Neural cell (in vitro differentiated cells): Measurements from ENCODE around the gene GAS7. TPM values are rescaled to one million over a fixed set of nuclear protein-coding genes. Genes with fewer than 3 reads are reported as not detected.
"Not testable (repeated sequence)": the region's sequence is repeated elsewhere in the genome, so short reads cannot be mapped to it uniquely, and the experiment has no call there.

Experiments
- H2AFZ ChIP-seq: fragments of 200-600, 300-800 bp; sonication (generic), shearing (Covaris generic); 2 replicates; pipeline ENCODE4 v1.6.0; 2014; ENCODE audit warnings: low read depth, mild to moderate bottlenecking, antibody characterized with exemption, low read length, moderate library complexity
- H3F3A ChIP-seq: fragments of 200-600 bp; shearing (Covaris generic); 2 replicates; pipeline ENCODE4 v1.6.1; 2016; ENCODE audit warnings: mild to moderate bottlenecking, moderate library complexity, mixed read lengths, antibody characterized with exemption, low read length; ENCODE audit not compliant: insufficient read depth, poor library complexity, severe bottlenecking
- H3K27ac ChIP-seq: fragments of 200-600, 300-800 bp; sonication (generic), shearing (Covaris generic); 2 replicates; pipeline ENCODE4 v1.5.1; 2014; ENCODE audit warnings: mild to moderate bottlenecking, low read length, moderate library complexity
- H3K27me3 ChIP-seq: fragments of 300-800, 200-600 bp; sonication (generic), shearing (Covaris generic); 2 replicates; pipeline ENCODE4 v1.6.0; 2014; ENCODE audit warnings: mild to moderate bottlenecking, low read depth, low read length, moderate library complexity; ENCODE audit not compliant: insufficient read depth
- H3K36me3 ChIP-seq: fragments of 300-800, 200-600 bp; sonication (generic), shearing (Covaris generic); 2 replicates; pipeline ENCODE4 v1.5.1; 2014; ENCODE audit warnings: mild to moderate bottlenecking, antibody characterized with exemption, low read length, moderate library complexity; ENCODE audit not compliant: insufficient read depth
- H3K4me2 ChIP-seq: fragments of 300-800, 200-600 bp; sonication (generic), shearing (Covaris generic); 2 replicates; pipeline ENCODE4 v1.6.0; 2014; ENCODE audit warnings: mild to moderate bottlenecking, low read length
- H3K4me3 ChIP-seq: fragments of 300-800, 200-600 bp; sonication (generic), shearing (Covaris generic); 2 replicates; pipeline ENCODE4 v1.5.1; 2014; ENCODE audit warnings: mild to moderate bottlenecking, low read length, moderate library complexity
- H3K79me2 ChIP-seq: fragments of 200-600 bp; shearing (Covaris generic); replicated peaks from 2 replicates; pipeline ENCODE4 v1.6.0; 2014; ENCODE audit warnings: mild to moderate bottlenecking, low read length, moderate library complexity; ENCODE audit not compliant: insufficient read depth
- H3K9ac ChIP-seq: fragments of 300-800, 200-600 bp; sonication (generic), shearing (Covaris generic); 2 replicates; pipeline ENCODE4 v1.6.1; 2016; ENCODE audit warnings: mild to moderate bottlenecking, low read length, mixed read lengths
- H3K9me2 ChIP-seq: fragments of 200-600 bp; shearing (Covaris generic); 2 replicates; pipeline ENCODE4 v1.6.1; 2016; ENCODE audit warnings: mild to moderate bottlenecking, low read length, mixed read lengths; ENCODE audit not compliant: insufficient read depth
- H3K9me3 ChIP-seq: fragments of 200-600, 300-800 bp; sonication (generic), shearing (Covaris generic); 2 replicates; pipeline ENCODE4 v1.6.1; 2016; ENCODE audit warnings: mild to moderate bottlenecking, mixed run types, low read length, moderate library complexity, mixed read lengths
- H4K20me1 ChIP-seq: fragments of 200-600 bp; shearing (Covaris generic); 2 replicates; pipeline ENCODE4 v1.6.1; 2016; ENCODE audit warnings: mild to moderate bottlenecking, mixed run types; ENCODE audit not compliant: insufficient read depth
- EP300 ChIP-seq: fragments of 450-650 bp; conservative IDR thresholded peaks from 2 replicates; pipeline ENCODE4 v1.6.1; 2014; ENCODE audit warnings: antibody characterized with exemption, mild to moderate bottlenecking, moderate library complexity; ENCODE audit not compliant: poor library complexity, severe bottlenecking
- EZH2 ChIP-seq: fragments of 200-600, 300-800 bp; shearing (Covaris generic), sonication (generic); IDR thresholded peaks from 2 replicates; pipeline ENCODE4 v1.6.1; 2014; ENCODE audit warnings: antibody characterized with exemption, low read length, borderline replicate concordance, mild to moderate bottlenecking; ENCODE audit not compliant: insufficient read depth, poor library complexity, severe bottlenecking
- MXI1 ChIP-seq: fragments of 450-650 bp; conservative IDR thresholded peaks from 2 replicates; pipeline ENCODE4 v1.6.1; 2014; ENCODE audit warnings: antibody characterized with exemption, mild to moderate bottlenecking; ENCODE audit not compliant: poor library complexity, severe bottlenecking
- POLR2AphosphoS5 ChIP-seq: IDR thresholded peaks from 2 replicates; pipeline ENCODE4 v1.6.1; 2012
- RAD21 ChIP-seq: fragments of 450-650 bp; conservative IDR thresholded peaks from 2 replicates; pipeline ENCODE4 v1.6.1; 2014; ENCODE audit warnings: antibody characterized with exemption, mild to moderate bottlenecking, moderate library complexity
- SMC3 ChIP-seq: fragments of 450-650 bp; conservative IDR thresholded peaks from 2 replicates; pipeline ENCODE4 v1.6.1; 2014; ENCODE audit warnings: antibody characterized with exemption, mild to moderate bottlenecking, moderate library complexity; ENCODE audit not compliant: poor library complexity
- TAF1 ChIP-seq: IDR thresholded peaks from 2 replicates; pipeline ENCODE4 v1.6.1; 2012; ENCODE audit warnings: low read depth
- polyA plus RNA-seq: library from polyadenylated mRNA; depleted of rRNA; stranded (reverse); fragments of >200 nt; gene quantifications from 2 replicates; pipeline ENCODE4 v1.2.3, GENCODE V29; 2014
- TF ChIP-seq, protein P1 (sequence below): IDR thresholded peaks from 2 replicates; pipeline ENCODE4 v1.6.1; 2012; ENCODE audit warnings: borderline replicate concordance
- TF ChIP-seq, protein P2 (sequence below): fragments of 450-650 bp; IDR thresholded peaks from 2 replicates; pipeline ENCODE4 v1.5.1; 2014; ENCODE audit warnings: antibody characterized with exemption, mild to moderate bottlenecking, moderate library complexity; ENCODE audit not compliant: poor library complexity, severe bottlenecking

GAS7 gene
- polyA plus RNA-seq, 1 donor from 2014 or later, result 23.6 TPM

DNA sequence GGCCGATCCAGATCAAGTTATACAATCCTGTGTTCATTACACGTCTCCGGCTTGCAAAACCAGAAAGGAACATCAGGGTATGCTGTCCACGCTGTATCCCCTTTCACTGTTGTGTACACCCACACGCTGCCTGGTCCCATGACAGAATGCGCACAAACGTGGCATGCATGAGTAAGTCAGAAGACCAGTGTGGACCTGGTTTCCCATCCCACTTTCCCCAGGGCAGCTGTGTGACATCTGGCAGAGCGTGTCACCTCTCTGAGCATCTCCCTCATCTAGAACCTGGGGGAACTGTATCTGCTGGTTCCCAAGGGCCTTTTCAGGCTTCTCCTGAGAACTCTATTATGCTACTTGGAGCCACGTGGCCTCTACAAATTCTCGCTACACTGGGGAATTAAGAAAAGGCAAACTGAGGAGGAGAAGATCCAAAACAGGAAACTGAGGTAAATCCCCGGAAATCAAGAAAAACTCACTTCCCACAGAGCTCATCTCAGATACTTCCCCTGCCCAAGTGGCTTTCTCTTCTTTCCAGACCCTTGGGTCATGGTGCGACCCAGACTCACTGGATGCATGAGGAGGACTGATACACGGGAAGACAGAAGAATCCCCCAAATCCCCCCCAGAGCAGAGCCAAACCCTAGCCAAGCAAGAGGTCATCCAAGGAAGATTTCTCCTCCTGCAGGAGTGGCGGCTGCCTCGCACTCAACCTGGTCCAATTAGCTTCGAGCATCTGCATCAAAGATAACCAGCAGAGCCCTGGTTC is 139.3 kb downstream of the GAS7 start:
- H3K79me2 ChIP-seq, result no peaks in the 10 kb centered on the region
- H4K20me1 ChIP-seq, result no peaks in the 10 kb centered on the region
- H3K4me3 ChIP-seq, result peak overlapping the region; percentile 55
- no peaks in the 10 kb centered on the region for H3F3A ChIP-seq
- peak overlapping the region; percentile 53 for H3K4me2 ChIP-seq
- TF ChIP-seq, protein P1, sequence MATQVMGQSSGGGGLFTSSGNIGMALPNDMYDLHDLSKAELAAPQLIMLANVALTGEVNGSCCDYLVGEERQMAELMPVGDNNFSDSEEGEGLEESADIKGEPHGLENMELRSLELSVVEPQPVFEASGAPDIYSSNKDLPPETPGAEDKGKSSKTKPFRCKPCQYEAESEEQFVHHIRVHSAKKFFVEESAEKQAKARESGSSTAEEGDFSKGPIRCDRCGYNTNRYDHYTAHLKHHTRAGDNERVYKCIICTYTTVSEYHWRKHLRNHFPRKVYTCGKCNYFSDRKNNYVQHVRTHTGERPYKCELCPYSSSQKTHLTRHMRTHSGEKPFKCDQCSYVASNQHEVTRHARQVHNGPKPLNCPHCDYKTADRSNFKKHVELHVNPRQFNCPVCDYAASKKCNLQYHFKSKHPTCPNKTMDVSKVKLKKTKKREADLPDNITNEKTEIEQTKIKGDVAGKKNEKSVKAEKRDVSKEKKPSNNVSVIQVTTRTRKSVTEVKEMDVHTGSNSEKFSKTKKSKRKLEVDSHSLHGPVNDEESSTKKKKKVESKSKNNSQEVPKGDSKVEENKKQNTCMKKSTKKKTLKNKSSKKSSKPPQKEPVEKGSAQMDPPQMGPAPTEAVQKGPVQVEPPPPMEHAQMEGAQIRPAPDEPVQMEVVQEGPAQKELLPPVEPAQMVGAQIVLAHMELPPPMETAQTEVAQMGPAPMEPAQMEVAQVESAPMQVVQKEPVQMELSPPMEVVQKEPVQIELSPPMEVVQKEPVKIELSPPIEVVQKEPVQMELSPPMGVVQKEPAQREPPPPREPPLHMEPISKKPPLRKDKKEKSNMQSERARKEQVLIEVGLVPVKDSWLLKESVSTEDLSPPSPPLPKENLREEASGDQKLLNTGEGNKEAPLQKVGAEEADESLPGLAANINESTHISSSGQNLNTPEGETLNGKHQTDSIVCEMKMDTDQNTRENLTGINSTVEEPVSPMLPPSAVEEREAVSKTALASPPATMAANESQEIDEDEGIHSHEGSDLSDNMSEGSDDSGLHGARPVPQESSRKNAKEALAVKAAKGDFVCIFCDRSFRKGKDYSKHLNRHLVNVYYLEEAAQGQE, result no peak
- TF ChIP-seq RAD21, result no peak
- TF ChIP-seq MXI1, result no peak
- no peak for TF ChIP-seq POLR2AphosphoS5
- TF ChIP-seq SMC3, result no peak
- no peak for TF ChIP-seq TAF1
- no peak for TF ChIP-seq EZH2
- TF ChIP-seq, protein P2, sequence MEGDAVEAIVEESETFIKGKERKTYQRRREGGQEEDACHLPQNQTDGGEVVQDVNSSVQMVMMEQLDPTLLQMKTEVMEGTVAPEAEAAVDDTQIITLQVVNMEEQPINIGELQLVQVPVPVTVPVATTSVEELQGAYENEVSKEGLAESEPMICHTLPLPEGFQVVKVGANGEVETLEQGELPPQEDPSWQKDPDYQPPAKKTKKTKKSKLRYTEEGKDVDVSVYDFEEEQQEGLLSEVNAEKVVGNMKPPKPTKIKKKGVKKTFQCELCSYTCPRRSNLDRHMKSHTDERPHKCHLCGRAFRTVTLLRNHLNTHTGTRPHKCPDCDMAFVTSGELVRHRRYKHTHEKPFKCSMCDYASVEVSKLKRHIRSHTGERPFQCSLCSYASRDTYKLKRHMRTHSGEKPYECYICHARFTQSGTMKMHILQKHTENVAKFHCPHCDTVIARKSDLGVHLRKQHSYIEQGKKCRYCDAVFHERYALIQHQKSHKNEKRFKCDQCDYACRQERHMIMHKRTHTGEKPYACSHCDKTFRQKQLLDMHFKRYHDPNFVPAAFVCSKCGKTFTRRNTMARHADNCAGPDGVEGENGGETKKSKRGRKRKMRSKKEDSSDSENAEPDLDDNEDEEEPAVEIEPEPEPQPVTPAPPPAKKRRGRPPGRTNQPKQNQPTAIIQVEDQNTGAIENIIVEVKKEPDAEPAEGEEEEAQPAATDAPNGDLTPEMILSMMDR, result no peak
- no peak for TF ChIP-seq EP300
- peak overlapping the region; percentile 82 for H3K27ac ChIP-seq
- H2AFZ ChIP-seq, result peak overlapping the region; percentile 7
- no peaks in the 10 kb centered on the region for H3K36me3 ChIP-seq
- H3K9me3 ChIP-seq, result no peaks in the 10 kb centered on the region
- peak overlapping the region; percentile 52 for H3K9ac ChIP-seq
- no peaks in the 10 kb centered on the region for H3K9me2 ChIP-seq
- H3K27me3 ChIP-seq, result no peaks in the 10 kb centered on the region

DNA sequence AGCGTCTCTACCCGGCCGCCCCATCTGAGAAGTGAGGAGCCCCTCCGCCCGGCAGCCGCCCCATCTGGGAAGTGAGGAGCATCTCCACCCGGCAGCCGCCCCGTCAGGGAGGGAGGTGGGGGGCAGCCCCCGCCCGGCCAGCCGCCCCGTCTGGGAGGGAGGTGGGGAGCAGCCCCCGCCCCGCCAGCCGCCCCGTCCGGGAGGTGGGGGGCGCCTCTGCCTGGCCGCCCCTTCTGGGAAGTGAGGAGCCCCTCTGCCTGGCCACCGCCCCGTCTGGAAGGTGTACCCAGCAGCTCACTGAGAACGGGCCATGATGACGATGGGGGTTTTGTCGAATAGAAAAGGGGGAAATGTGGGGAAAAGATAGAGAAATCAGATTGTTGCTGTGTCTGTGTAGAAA is 140.9 kb downstream of the GAS7 start:
- H3K36me3 ChIP-seq, H3K79me2 ChIP-seq, H3K27me3 ChIP-seq, H3K4me2 ChIP-seq, H3K9me2 ChIP-seq, H4K20me1 ChIP-seq, H3K4me3 ChIP-seq, H3K9me3 ChIP-seq, H3K27ac ChIP-seq, H3F3A ChIP-seq, H2AFZ ChIP-seq, H3K9ac ChIP-seq: not testable (repeated sequence)
